ENCODE data around the gene PAOX. TPM values are rescaled to one million over a fixed set of nuclear protein-coding genes. Genes with fewer than 3 reads are reported as not detected.

Gene PAOX
- total RNA-seq, 5 donors from 2014 or later (not counting 1 experiment from before 2014, with no cell fraction given) = 4.3 to 20.0 (median 14.5) TPM

DNA sequence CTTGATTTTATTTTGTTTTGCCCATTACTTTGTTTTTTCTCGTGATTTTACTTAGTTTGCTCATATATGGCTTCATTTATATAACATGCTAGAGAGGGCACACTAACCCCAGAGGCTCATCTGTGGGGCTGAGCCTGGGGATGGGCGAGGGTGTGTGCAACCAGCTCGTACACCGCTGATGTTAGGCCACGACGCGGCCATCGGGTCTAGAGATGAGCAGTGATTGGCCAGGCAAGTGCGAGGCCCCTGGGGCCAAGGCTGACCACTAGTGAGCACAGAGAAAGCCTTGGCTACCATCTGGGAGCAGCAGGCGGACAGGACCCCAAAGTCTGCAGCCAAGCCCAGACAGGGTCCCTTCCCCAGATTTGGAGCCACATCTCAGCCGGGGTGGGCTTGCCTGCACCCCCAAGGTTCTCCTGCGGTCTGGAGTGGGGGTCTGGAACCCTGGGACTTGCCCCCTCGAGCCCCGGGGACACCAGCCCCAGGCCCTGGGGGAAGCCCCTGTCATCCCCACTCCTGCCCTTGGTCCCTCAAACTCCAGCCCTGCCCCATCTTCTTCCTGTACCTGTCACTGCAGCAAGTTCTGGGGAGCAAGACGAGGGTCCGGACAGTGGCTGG, 25.0 kb upstream of the PAOX start:
- Mint-ChIP-seq H3K27ac (no peak overlapping the region), H3K4me1 (peaks cover 0 to 8% (median 1%) of the 10 kb centered on the region in 3 donors), H3K9me3 (no peaks in the 10 kb centered on the region), H3K36me3 (no peaks in the 10 kb centered on the region), H3K4me3 (no peak overlapping the region), H3K27me3 (peaks cover 3% of the 10 kb centered on the region in 2 donors)
- H3K4me1 ChIP-seq (ENCODE audit: control insufficient read depth in 1 of 2, extremely low read depth in 1 of 2, insufficient read depth in 2 of 2, low read length in 2 of 2) = peaks cover 0 to 16% of the 10 kb centered on the region in 2 experiments
- WGBS (ENCODE audit: insufficient coverage) = 84% methylated on average over 15 of the region's 16 CpGs
- ATAC-seq (replicated peaks in 1 of 4) (no peak), DNase-seq (no peak)
- POLR2A ChIA-PET = interaction anchor here in 1 of 2 donors (0.5 kb wide), 2 partner anchors 42 to 147 kb away, joined by 3 to 8 read pairs; no protein-coding TSS in a partner anchor
- H3K4me3 ChIP-seq (ENCODE audit: control insufficient read depth in 1 of 2, extremely low read depth in 1 of 2, low read length in 1 of 2) = no peak overlapping the region
- H3K27me3 ChIP-seq (replicated peaks in 1 of 2; ENCODE audit: control insufficient read depth in 2 of 2, extremely low read depth in 1 of 2, insufficient read depth in 2 of 2, low read length in 1 of 2) = peaks cover 0 to 22% of the 10 kb centered on the region in 2 experiments
- no peaks in the 10 kb centered on the region for H3K36me3 ChIP-seq (ENCODE audit: control insufficient read depth in 2 of 2, extremely low read depth in 1 of 2, insufficient read depth in 1 of 2, low read length in 1 of 2)
- H3K27ac ChIP-seq (ENCODE audit: low read length) = no peak overlapping the region
- H3K9me3 ChIP-seq = no peaks in the 10 kb centered on the region
- CTCF ChIA-PET = interaction anchor here in 1 of 2 donors (0.6 kb wide), 1 partner anchor 91 kb away, joined by 3 read pairs; no protein-coding TSS in a partner anchor

DNA sequence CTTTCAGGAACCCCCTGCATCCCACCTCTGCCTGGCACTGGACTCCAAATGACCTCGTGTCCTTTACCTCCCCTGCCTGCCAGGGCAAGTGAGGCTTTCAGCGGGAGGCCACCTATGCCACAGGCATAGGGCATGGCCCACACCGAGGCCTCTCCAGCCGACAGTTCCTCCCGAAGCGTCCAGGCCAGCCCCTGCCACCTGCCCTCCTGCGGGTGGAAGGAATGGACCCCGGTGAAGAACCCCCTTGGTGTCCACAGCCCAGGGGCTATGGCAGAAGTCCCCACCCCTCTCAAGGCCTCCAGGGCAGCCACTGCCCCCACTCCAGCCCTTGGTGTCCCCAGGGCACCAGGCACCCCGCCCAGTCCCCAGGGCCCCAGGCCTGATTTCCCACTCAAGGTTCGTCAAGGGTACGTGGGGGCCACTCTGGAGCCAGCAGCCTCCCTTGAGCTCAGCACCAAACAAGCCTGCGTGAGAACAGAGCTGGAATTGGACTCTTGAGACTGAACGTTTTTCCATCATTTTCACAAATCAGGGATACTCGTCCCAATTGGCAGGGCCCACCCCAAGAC, 24.3 kb upstream of the PAOX start:
- H3K27me3 Mint-ChIP-seq = no peaks in the 10 kb centered on the region
- H3K4me1 ChIP-seq (ENCODE audit: control insufficient read depth in 1 of 2, extremely low read depth in 1 of 2, insufficient read depth in 2 of 2, low read length in 2 of 2) = peaks cover 0 to 16% of the 10 kb centered on the region in 2 experiments
- POLR2A ChIA-PET = interaction anchor here in 1 of 2 donors (0.6 kb wide), 1 partner anchor 39 kb away, joined by 3 read pairs; no protein-coding TSS in a partner anchor

DNA sequence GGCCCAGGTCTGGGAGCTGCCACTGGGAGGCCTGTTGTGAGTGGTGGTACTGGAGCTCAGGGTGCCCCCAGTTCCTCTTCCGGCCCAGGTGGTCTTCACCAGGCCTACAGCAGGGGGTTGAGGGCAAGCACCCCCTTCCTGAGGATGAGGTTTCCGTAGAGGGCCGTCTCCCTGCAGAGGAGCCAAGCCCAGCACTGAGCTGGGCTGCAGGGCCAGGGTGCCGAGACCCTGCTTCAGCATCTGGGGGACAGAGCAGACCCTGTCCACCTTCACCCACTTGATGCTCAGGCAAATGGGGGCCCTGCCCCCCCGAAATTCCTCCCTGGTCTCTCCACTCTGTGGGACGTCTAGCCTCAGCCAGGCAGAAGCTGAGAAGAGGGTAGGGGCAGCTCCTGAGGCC, 23.8 kb upstream of the PAOX start:
- no peaks in the 10 kb centered on the region for H3K9me3 ChIP-seq
- ChIA-PET CTCF (no interaction called here), POLR2A (no interaction called here)
- no peak overlapping the region for H3K27ac ChIP-seq (ENCODE audit: low read length)
- peaks cover 0 to 16% of the 10 kb centered on the region in 2 experiments for H3K4me1 ChIP-seq (ENCODE audit: control insufficient read depth in 1 of 2, extremely low read depth in 1 of 2, insufficient read depth in 2 of 2, low read length in 2 of 2)
- Mint-ChIP-seq H3K4me3 (no peak overlapping the region), H3K27me3 (no peaks in the 10 kb centered on the region), H3K4me1 (peaks cover 0 to 8% (median 1%) of the 10 kb centered on the region in 3 donors), H3K36me3 (no peaks in the 10 kb centered on the region), H3K27ac (no peak overlapping the region), H3K9me3 (no peaks in the 10 kb centered on the region)
- ATAC-seq (replicated peaks in 1 of 4) (no peak), DNase-seq (no peak)
- H3K4me3 ChIP-seq (ENCODE audit: control insufficient read depth in 1 of 2, extremely low read depth in 1 of 2, low read length in 1 of 2) = no peak overlapping the region
- 98% methylated on average over 5 of the region's 6 CpGs for WGBS (ENCODE audit: insufficient coverage)
- peaks cover 0 to 11% of the 10 kb centered on the region in 2 experiments for H3K27me3 ChIP-seq (replicated peaks in 1 of 2; ENCODE audit: control insufficient read depth in 2 of 2, extremely low read depth in 1 of 2, insufficient read depth in 2 of 2, low read length in 1 of 2)
- no peaks in the 10 kb centered on the region for H3K36me3 ChIP-seq (ENCODE audit: control insufficient read depth in 2 of 2, extremely low read depth in 1 of 2, insufficient read depth in 1 of 2, low read length in 1 of 2)

More for the DNA sequence above, 24.3 kb upstream of the PAOX start:
- no peaks in the 10 kb centered on the region for H3K9me3 Mint-ChIP-seq
- 91% methylated on average over 11 of the region's 14 CpGs for WGBS (ENCODE audit: insufficient coverage)
- H3K4me1 Mint-ChIP-seq = peaks cover 0 to 8% (median 1%) of the 10 kb centered on the region in 3 donors
- no peaks in the 10 kb centered on the region for H3K9me3 ChIP-seq
- H3K36me3 ChIP-seq (ENCODE audit: control insufficient read depth in 2 of 2, extremely low read depth in 1 of 2, insufficient read depth in 1 of 2, low read length in 1 of 2) = no peaks in the 10 kb centered on the region
- H3K36me3 Mint-ChIP-seq = no peaks in the 10 kb centered on the region
- H3K27ac Mint-ChIP-seq = no peak overlapping the region
- H3K27me3 ChIP-seq (replicated peaks in 1 of 2; ENCODE audit: control insufficient read depth in 2 of 2, extremely low read depth in 1 of 2, insufficient read depth in 2 of 2, low read length in 1 of 2) = peaks cover 0 to 15% of the 10 kb centered on the region in 2 experiments
- no peak overlapping the region for H3K4me3 Mint-ChIP-seq
- CTCF ChIA-PET = no interaction called here
- ATAC-seq (replicated peaks in 1 of 4) (no peak), DNase-seq (no peak)
- no peak overlapping the region for H3K4me3 ChIP-seq (ENCODE audit: control insufficient read depth in 1 of 2, extremely low read depth in 1 of 2, low read length in 1 of 2)
- H3K27ac ChIP-seq (ENCODE audit: low read length) = no peak overlapping the region

- 82% methylated on average over 3 of the region's 3 CpGs for WGBS (ENCODE audit: insufficient coverage)
- Mint-ChIP-seq H3K27ac (no peak overlapping the region), H3K9me3 (no peaks in the 10 kb centered on the region), H3K4me3 (peak overlapping the region; percentile 50 to 69 (median 68)), H3K36me3 (no peaks in the 10 kb centered on the region), H3K27me3 (no peaks in the 10 kb centered on the region), H3K4me1 (peaks cover 0 to 8% (median 1%) of the 10 kb centered on the region in 3 donors)
- POLR2A ChIA-PET = no interaction called here
- CTCF ChIA-PET = no interaction called here
- H3K9me3 ChIP-seq = no peaks in the 10 kb centered on the region
- peaks cover 0 to 5% of the 10 kb centered on the region in 2 experiments for H3K27me3 ChIP-seq (replicated peaks in 1 of 2; ENCODE audit: control insufficient read depth in 2 of 2, extremely low read depth in 1 of 2, insufficient read depth in 2 of 2, low read length in 1 of 2)
- H3K27ac ChIP-seq (ENCODE audit: low read length) = no peak overlapping the region
- DNase-seq (no peak), ATAC-seq (replicated peaks in 1 of 4) (no peak)
- no peaks in the 10 kb centered on the region for H3K36me3 ChIP-seq (ENCODE audit: control insufficient read depth in 2 of 2, extremely low read depth in 1 of 2, insufficient read depth in 1 of 2, low read length in 1 of 2)
- H3K4me1 ChIP-seq (ENCODE audit: control insufficient read depth in 1 of 2, extremely low read depth in 1 of 2, insufficient read depth in 2 of 2, low read length in 2 of 2) = peaks cover 0 to 16% of the 10 kb centered on the region in 2 experiments
- H3K4me3 ChIP-seq (ENCODE audit: control insufficient read depth in 1 of 2, extremely low read depth in 1 of 2, low read length in 1 of 2) = no peak overlapping the region
These were observed 23.1 kb upstream of the PAOX start for GRCh38 chr10:133355991-133356390.

DNA sequence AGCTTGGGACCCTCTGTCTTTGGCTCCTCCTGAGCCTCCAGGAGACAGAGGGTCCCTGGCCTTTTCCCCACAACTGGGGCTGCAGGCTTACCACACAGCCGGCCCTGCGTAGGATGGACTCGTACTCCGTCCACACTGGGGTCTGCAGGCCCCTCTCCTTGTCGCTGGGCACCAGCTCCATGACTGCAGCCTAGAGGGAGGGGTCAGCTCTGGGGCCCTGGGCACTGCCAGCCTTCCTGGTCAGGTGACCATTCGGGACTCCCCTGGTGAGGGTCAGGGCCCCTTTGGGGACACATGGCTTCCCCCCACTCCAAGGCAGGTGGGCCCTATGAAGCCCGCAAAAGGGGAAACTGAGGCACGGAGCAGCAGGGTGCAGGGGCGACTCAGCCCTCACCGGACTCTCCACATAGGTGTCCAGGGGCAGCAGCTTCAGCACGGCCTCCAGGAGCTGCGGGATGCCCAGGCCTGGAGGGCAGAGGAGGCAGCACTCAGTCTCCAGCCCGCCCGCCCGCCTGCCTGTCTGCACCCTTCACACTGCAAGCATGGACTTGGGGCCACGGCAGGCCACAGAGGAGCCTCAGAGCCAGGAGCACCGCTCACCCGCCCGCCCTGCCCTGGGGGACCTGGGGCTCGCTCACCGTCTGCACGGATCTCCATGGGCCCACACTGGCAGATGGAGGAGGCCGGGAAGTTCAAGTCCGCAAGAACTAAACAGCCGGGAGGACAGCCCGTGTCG, 22.3 kb upstream of the PAOX start:
- ChIA-PET CTCF (interaction anchor here in 1 of 2 donors (1.8 kb wide), 1 partner anchor 27 kb away, joined by 3 read pairs; no protein-coding TSS in a partner anchor), POLR2A (no interaction called here)
- Mint-ChIP-seq H3K4me1 (peaks cover 0 to 8% (median 1%) of the 10 kb centered on the region in 3 donors), H3K36me3 (peaks cover 3% of the 10 kb centered on the region), H3K27me3 (no peaks in the 10 kb centered on the region), H3K4me3 (peak overlapping the region; percentile 68 to 75 (median 74)), H3K27ac (peak overlapping the region in 1 of 2 donors; percentile 72), H3K9me3 (no peaks in the 10 kb centered on the region)
- H3K9me3 ChIP-seq = no peaks in the 10 kb centered on the region
- H3K4me3 ChIP-seq (ENCODE audit: control insufficient read depth in 1 of 2, extremely low read depth in 1 of 2, low read length in 1 of 2) = peak overlapping the region; percentile 63 to 77
- DNase-seq (no peak), ATAC-seq (replicated peaks in 1 of 4) (peak in 1 of 4 experiments; percentile 1)
- H3K27ac ChIP-seq (ENCODE audit: low read length) = no peak overlapping the region
- no peaks in the 10 kb centered on the region for H3K36me3 ChIP-seq (ENCODE audit: control insufficient read depth in 2 of 2, extremely low read depth in 1 of 2, insufficient read depth in 1 of 2, low read length in 1 of 2)
- peaks cover 0 to 5% of the 10 kb centered on the region in 2 experiments for H3K27me3 ChIP-seq (replicated peaks in 1 of 2; ENCODE audit: control insufficient read depth in 2 of 2, extremely low read depth in 1 of 2, insufficient read depth in 2 of 2, low read length in 1 of 2)
- 54% methylated on average over 27 of the region's 27 CpGs for WGBS (ENCODE audit: insufficient coverage)
- H3K4me1 ChIP-seq (ENCODE audit: control insufficient read depth in 1 of 2, extremely low read depth in 1 of 2, insufficient read depth in 2 of 2, low read length in 2 of 2) = peaks cover 0 to 19% of the 10 kb centered on the region in 2 experiments
